Loucy (cell line): ENCODE measurements around the gene SUPT3H.
"Not testable (repeated sequence)": the region's sequence is repeated elsewhere in the genome, so short reads cannot be mapped to it uniquely, and the experiment has no call there.

ENCODE experiments used
- H2AFZ ChIP-seq: fragments of 200-600 bp; sonication (generic); 2 replicates; pipeline ENCODE4 v1.6.0; 2016; ENCODE audit warnings: antibody characterized with exemption, mild to moderate bottlenecking, low read length, moderate library complexity
- H3F3A ChIP-seq: fragments of 200-600 bp; 2 replicates; pipeline ENCODE4 v1.6.0; 2016; ENCODE audit warnings: antibody characterized with exemption, low read depth, mild to moderate bottlenecking
- H3K27me3 ChIP-seq: fragments of 200-600 bp; sonication (generic); 2 replicates; pipeline ENCODE4 v1.6.1; 2014; ENCODE audit warnings: low read length, mild to moderate bottlenecking; ENCODE audit not compliant: insufficient read depth, poor library complexity, severe bottlenecking
- H3K36me3 ChIP-seq: fragments of 200-600 bp; sonication (generic); 2 replicates; pipeline ENCODE4 v1.6.1; 2016; ENCODE audit warnings: low read length; ENCODE audit not compliant: insufficient read depth
- H3K4me1 ChIP-seq: fragments of 200-600 bp; sonication (generic); 2 replicates; pipeline ENCODE4 v1.5.1; 2014; ENCODE audit warnings: low read length, mild to moderate bottlenecking; ENCODE audit not compliant: insufficient read depth, poor library complexity, severe bottlenecking
- H3K4me2 ChIP-seq: fragments of 200-600 bp; sonication (generic); 2 replicates; pipeline ENCODE4 v1.6.0; 2014; ENCODE audit warnings: antibody characterized with exemption, low read length, low read depth, mild to moderate bottlenecking; ENCODE audit not compliant: poor library complexity, severe bottlenecking
- H3K4me3 ChIP-seq: fragments of 200-600 bp; sonication (generic); 2 replicates; pipeline ENCODE4 v1.5.1; 2014; ENCODE audit warnings: low read length, mild to moderate bottlenecking, mixed read lengths; ENCODE audit not compliant: poor library complexity, severe bottlenecking
- H3K79me2 ChIP-seq: fragments of 200-600 bp; sonication (generic); 2 replicates; pipeline ENCODE4 v1.6.1; 2014; ENCODE audit warnings: low read length; ENCODE audit not compliant: insufficient read depth
- H3K9ac ChIP-seq: fragments of 200-600 bp; sonication (generic); 2 replicates; pipeline ENCODE4 v1.6.0; 2014; ENCODE audit warnings: mild to moderate bottlenecking, low read depth, low read length, moderate library complexity; ENCODE audit not compliant: poor library complexity, severe bottlenecking
- H3K9me2 ChIP-seq: fragments of 200-600 bp; sonication (generic); replicated peaks from 2 replicates; pipeline ENCODE4 v1.6.1; 2016; ENCODE audit warnings: low read depth, low read length, mixed read lengths
- H3K9me3 ChIP-seq: fragments of 200-600 bp; sonication (generic); 2 replicates; pipeline ENCODE4 v1.6.1; 2014; ENCODE audit warnings: mild to moderate bottlenecking, antibody characterized with exemption, low read length, low read depth; ENCODE audit not compliant: insufficient read depth
- H4K20me1 ChIP-seq: fragments of 200-600 bp; sonication (generic); 2 replicates; pipeline ENCODE4 v1.6.0; 2014; ENCODE audit warnings: antibody characterized with exemption, low read length, mild to moderate bottlenecking; ENCODE audit not compliant: insufficient read depth, poor library complexity, severe bottlenecking
- EZH2phosphoT487 ChIP-seq: fragments of 200-600 bp; IDR thresholded peaks from 2 replicates; pipeline ENCODE4 v1.6.1; 2018; ENCODE audit warnings: antibody characterized with exemption, mild to moderate bottlenecking, moderate library complexity, borderline replicate concordance
- TF ChIP-seq, protein P1 (sequence below): fragments of 200-600 bp; sonication (generic); conservative IDR thresholded peaks from 2 replicates; pipeline ENCODE4 v1.5.1; 2014; ENCODE audit warnings: mild to moderate bottlenecking, antibody characterized with exemption, low read length

SUPT3H gene

DNA sequence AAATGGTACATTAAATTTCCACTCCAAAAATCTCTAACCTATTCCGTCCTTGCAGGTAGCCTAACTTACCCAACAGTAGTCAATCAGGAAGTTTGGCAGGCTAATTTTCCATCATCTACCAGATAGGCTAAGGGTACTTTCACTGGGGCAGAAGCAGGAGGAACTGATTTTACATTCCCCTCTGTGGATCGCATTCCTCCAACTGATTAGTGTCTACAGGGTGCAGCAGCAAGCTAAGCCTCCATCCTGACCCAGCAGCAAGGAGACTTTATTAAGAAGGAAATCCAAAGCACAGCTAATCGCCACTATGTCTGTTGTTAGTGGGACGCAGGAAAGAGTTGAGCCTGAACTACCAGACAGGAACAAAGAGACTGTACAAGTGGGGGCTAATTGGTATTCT is 192.8 kb downstream of the SUPT3H start:
- Histone ChIP-seq H3K27me3 (no peaks in the 10 kb centered on the region), H3K79me2 (no peaks in the 10 kb centered on the region), H3K9ac (no peak overlapping the region), H3K9me2 (no peaks in the 10 kb centered on the region), H3F3A (no peaks in the 10 kb centered on the region), H3K4me1 (peaks cover 30% of the 10 kb centered on the region), H3K4me2 (peak overlapping the region; percentile 21), H3K36me3 (no peaks in the 10 kb centered on the region), H4K20me1 (no peaks in the 10 kb centered on the region), H3K4me3 (no peak overlapping the region), H3K9me3 (no peaks in the 10 kb centered on the region), H2AFZ (peak overlapping the region; percentile 64)
- no peak for TF ChIP-seq EZH2phosphoT487
- TF ChIP-seq, protein P1, sequence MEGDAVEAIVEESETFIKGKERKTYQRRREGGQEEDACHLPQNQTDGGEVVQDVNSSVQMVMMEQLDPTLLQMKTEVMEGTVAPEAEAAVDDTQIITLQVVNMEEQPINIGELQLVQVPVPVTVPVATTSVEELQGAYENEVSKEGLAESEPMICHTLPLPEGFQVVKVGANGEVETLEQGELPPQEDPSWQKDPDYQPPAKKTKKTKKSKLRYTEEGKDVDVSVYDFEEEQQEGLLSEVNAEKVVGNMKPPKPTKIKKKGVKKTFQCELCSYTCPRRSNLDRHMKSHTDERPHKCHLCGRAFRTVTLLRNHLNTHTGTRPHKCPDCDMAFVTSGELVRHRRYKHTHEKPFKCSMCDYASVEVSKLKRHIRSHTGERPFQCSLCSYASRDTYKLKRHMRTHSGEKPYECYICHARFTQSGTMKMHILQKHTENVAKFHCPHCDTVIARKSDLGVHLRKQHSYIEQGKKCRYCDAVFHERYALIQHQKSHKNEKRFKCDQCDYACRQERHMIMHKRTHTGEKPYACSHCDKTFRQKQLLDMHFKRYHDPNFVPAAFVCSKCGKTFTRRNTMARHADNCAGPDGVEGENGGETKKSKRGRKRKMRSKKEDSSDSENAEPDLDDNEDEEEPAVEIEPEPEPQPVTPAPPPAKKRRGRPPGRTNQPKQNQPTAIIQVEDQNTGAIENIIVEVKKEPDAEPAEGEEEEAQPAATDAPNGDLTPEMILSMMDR, result no peak

DNA sequence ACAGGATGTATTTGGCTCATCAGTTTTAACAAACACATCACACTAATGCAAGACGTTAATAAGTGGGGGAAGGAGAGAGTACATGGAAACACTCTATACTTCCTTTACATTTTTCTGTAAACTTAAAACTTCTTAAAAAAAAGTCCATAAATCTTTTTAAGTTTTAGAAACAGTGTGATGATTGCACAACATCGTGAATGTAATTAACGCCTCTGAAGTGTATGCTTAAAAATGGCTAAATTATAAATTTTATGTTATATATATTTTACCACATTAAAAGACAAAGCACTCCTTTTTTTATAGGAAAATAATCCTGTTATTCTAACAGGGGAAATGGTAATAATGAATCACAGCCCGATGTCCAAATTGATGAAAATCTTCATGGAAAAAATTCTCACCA is 193.7 kb downstream of the SUPT3H start:
- Histone ChIP-seq H3F3A (no peaks in the 10 kb centered on the region), H4K20me1 (no peaks in the 10 kb centered on the region), H3K9me2 (no peaks in the 10 kb centered on the region)

DNA sequence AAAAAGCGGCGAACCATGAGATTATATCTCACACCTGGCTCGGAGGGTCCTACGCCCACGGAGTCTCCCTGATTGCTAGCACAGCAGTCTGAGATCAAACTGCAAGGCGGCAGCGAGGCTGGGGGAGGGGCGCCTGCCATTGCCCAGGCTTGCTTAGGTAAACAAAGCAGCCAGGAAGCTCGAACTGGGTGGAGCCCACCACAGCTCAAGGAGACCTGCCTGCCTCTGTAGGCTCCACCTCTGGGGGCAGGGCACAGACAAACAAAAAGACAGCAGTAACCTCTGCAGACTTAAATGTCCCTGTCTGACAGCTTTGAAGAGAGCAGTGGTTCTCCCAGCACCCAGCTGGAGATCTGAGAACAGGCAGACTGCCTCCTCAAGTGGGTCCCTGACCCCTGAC is 201.4 kb downstream of the SUPT3H start:
- not testable (repeated sequence) for H3K27me3 ChIP-seq, H3K79me2 ChIP-seq, H3K4me3 ChIP-seq, H4K20me1 ChIP-seq, H3K4me2 ChIP-seq, H2AFZ ChIP-seq, H3K36me3 ChIP-seq, H3K9me3 ChIP-seq, H3F3A ChIP-seq, H3K9me2 ChIP-seq, H3K9ac ChIP-seq
- H3K4me1 ChIP-seq, result peaks cover 17% of the 10 kb centered on the region

More for the DNA sequence above, 193.7 kb downstream of the SUPT3H start:
- Histone ChIP-seq H3K4me2 (no peak overlapping the region), H3K4me1 (peaks cover 30% of the 10 kb centered on the region), H3K27me3 (no peaks in the 10 kb centered on the region), H2AFZ (no peak overlapping the region), H3K36me3 (no peaks in the 10 kb centered on the region), H3K79me2 (no peaks in the 10 kb centered on the region), H3K9me3 (no peaks in the 10 kb centered on the region), H3K9ac (no peak overlapping the region), H3K4me3 (no peak overlapping the region)
- no peak for TF ChIP-seq EZH2phosphoT487
- TF ChIP-seq, protein P1, result no peak

DNA sequence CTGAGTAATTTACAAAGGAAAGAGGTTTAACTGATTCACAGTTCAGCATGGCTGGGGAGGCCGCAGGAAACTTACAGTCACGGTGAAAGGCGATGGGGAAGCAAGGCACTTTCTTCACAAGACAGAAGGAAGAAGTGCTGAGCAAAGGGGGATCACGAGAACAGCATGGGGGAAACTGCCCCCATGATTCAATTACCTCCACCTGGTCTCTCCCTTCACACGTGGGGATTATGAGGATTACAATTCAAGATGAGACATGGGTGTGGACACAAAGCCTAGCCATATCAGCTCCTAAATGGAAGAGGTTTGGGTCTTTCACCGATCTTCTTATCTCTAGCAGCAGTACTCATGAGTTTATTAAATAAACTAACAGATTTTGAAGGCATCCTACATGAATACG is 202.5 kb downstream of the SUPT3H start:
- Histone ChIP-seq H4K20me1 (no peaks in the 10 kb centered on the region), H3K9me3 (no peaks in the 10 kb centered on the region), H2AFZ (no peak overlapping the region), H3K36me3 (no peaks in the 10 kb centered on the region), H3F3A (no peaks in the 10 kb centered on the region; the same call in none of the 2 replicates), H3K27me3 (no peaks in the 10 kb centered on the region), H3K4me2 (no peak overlapping the region), H3K4me1 (peaks cover 25% of the 10 kb centered on the region), H3K9me2 (no peaks in the 10 kb centered on the region), H3K4me3 (no peak overlapping the region), H3K79me2 (no peaks in the 10 kb centered on the region), H3K9ac (no peak overlapping the region)
- no peak for TF ChIP-seq EZH2phosphoT487
- TF ChIP-seq, protein P1, result no peak
